NCI-H510A treated with DMSO at 0.1 percent for 48 hours (cell line): ENCODE data around the gene HNRNPA3.
"Not testable (repeated sequence)": the region's sequence is repeated elsewhere in the genome, so short reads cannot be mapped to it uniquely, and the experiment has no call there.

Experiments used
- DNase-seq: peaks from one replicate; lab custom pipeline; 2025; lab: John Stamatoyannopoulos, UW

Gene HNRNPA3

DNA sequence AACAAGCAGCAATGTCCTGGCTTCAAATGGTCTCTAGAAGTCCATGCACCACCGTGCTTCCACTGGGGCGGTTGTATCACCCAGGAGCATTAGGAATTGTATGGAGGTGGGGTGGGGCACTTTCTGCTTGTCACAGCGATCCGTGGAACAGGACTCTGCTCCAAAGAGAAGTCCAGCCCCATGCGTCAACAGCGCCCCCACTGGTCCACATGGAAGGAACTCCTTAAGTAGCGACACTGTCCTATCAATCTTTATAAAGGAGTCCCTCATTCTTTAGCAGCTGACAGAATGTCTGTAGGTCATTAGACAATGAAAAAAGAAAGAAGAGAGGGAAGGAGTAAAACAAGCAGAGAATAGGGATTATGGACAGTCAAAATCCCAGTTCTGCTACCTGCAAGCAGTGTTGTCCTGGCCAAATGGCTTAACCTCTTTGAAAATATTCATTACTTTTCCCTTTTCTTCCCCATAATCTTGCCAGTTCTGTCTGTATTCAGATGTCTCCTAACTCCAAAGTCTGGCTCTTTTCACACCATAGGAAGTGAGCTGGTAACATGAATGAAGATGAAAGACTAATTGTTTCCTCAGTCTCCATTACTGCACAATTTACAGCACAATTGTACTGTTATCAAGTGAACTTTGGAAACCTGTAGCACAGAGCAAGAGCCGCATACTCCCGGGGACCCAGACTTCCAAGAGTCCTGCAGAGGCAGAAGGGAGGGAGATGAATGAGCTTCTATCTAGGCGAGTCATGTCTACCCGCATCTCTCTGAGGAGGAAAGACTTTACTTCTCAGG lies 42.0 kb downstream of the HNRNPA3 start:
- DNase-seq: no peak

DNA sequence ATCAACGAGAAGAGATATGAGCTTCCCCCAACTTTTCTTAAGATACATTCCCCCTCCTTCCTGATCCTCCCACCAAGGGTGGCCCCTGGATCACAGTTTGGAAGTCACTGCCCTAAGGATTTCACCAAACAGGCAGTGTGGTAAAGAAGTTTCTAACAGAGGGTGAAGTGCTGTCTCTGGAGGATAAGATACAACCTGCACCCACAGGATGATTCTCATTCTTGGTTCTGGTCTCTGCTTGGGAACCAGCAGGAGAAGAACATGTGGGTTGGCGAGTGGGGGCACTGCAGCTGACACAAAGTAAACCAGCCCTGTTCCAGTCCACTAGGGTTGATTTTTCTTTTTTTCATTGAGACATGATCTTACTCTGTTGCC lies 42.6 kb downstream of the HNRNPA3 start:
- DNase-seq: no peak

DNA sequence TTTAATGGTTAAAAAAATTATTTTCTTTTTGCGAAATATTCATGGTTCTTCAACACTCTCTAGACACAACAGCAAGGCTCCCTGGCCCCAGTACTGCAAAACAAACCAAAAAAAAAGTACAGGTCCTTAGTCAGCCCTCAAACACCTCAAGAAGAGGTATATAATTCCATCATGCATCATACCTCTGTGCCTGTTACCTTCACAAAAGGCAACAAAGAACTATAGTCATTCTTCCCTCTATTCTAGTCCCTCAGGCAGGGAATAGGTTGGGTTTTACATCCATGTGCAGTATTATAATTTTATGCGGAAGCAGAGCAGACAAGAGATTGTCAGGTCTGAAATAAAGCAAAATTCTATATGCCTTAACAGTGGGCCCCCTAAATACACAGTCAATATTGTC lies 43.4 kb downstream of the HNRNPA3 start:
- no peak for DNase-seq

DNA sequence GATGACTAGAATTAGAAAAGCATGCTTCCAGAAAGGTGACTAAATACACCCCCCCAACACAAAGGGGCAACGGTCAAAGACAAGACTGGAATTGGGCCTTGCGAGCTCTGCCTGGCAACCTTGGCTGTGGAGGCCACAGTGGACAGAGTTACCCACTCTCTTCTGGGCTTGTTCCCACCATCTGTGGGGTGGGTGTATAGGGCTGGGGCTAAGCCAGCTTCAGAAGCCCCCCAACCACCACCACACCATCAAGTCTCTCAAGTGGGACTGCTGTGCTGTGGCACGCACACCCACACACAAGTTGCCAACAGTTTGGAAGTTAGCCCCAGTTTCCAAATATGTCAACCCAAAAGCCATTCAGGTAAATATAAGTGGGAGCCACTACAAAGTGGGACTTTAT lies 44.1 kb downstream of the HNRNPA3 start:
- DNase-seq: no peak

DNA sequence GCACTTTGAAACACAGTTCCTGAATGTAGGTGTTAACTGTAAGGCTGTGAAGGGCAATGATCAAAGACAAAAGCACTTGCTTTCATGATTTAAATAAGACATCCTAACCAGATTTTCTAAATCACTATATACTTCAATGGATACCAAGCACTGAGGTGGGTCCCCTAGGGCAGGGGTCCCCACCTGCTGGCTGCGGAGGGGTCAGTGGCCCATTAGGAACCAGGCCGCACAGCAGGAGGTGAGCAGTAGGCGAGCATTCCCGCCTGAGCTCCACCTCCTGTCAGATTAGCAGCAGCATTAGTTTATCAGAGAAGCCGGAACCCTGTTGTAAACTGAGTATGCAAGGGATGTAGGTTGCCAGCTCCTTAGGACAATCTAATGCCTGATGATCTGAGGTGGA lies 44.9 kb downstream of the HNRNPA3 start:
- DNase-seq: no peak

DNA sequence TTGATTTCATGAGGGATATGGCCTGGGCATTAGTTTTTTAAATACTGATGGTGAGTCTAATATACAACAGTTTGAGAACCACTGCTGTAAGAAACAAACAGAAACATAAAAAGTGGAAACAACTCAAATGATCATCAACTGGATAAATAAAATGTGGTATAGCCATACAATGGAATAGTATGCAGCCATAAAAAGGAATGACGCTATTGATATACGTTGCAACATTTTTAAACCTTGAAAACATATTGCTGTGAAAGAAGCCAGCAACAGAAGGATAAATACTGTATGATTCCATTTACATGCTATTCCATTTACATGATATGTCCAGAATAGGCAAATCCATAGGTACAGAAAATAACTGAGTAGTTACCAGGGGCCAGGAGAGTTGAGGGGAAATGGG lies 45.5 kb downstream of the HNRNPA3 start:
- DNase-seq: no peak

DNA sequence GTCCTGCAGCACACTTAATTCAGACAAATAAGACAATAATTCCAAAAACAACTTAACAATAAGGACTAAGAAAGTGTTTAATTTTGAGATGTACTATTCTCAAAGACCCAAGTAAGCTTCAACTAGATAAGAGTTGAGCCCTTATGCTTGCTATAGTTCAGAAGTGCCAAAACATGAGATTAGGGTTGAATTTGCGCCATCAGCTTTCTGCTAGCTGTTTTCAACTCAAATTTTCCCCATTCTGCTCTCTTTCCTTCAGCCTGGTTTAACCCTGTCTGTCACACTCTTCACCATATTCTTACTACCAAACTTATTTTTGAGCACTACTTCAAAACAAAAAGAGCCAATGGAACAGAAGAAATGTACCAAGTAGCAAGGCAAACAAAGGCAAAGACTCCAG lies 47.8 kb downstream of the HNRNPA3 start:
- DNase-seq: no peak

DNA sequence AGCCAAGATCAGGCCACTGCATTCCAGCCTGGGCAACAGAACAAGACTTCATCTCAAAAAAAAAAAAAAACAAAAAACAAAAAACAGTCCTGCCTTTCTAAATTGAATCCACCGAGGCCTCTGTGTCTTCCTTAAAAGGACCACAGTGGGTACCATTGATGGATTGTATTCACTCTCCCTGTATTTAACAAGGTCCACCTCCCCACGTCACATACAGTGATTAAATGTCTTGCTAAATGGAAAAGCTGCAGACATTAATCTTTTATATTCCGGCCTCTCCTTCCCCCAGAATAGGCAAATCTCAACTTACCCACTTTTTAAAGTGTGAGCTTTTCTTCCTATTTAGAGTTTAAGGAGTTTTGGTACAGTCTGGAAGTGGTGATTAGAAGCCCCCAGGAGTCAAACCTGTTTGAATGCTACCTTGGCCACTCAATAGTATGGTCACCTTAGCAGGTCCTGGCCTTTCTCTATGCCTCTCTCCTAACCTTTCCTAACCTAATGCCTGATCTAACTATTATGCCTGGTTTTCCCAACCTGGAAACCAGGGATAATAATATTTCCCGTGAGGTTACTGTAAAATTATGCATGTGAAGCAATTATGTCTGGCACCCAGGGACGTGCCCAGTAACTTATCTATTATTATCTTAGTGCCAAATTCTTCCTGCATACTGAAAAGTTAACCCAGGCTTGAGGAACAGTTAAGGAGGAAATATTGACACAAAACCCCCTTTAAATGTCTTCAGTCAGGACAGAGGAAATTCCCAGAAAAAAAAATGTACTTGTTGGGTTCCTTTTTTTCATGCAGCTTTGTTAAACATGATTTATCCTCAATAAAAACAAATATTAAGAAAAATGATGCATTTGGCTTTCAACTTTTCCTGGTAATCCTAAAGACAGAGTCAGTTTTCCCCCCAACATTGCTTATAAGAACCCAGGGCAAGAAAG lies 48.8 kb downstream of the HNRNPA3 start:
- DNase-seq: no peak

DNA sequence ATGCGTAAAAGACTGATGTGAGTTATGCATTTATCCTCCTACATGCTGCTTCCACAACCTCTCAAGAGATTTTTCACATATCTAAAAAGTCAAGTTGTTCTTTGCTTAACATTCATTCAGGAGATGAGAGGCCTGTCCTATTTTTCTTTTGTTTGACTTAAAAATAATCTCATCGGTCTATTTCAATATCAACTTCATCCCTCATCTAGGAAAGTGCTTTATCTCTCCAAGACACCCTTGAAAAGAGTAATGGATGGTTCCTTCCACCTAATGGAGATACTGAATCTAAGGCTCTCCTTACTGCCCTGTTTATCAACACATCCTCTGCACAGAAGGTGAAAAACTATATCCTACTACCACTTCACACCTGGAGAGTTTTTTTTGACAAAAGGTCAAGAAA lies 49.5 kb downstream of the HNRNPA3 start:
- DNase-seq: no peak

DNA sequence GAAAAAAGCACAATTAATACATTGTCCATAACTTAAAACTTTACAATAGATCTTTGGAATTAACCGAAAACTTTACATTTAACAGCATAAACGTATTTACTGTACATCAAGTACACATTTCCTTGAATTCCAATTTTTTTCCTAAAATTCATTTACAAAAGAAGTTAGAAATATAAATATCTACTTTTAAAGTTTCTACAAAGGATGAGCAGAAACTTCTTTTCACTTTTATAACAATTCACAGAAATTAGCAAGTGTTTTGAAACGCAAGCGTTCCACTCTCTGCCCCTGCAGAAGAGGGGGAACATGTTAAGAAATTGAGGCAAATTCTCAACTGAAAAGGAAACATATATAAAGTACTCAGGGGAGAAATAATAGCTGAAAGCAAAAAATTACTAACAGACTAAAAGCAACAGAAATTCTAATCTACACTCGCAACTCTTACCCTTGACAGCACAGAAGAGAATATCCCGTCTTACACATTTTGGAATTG lies 50.4 kb downstream of the HNRNPA3 start:
- DNase-seq: no peak

DNA sequence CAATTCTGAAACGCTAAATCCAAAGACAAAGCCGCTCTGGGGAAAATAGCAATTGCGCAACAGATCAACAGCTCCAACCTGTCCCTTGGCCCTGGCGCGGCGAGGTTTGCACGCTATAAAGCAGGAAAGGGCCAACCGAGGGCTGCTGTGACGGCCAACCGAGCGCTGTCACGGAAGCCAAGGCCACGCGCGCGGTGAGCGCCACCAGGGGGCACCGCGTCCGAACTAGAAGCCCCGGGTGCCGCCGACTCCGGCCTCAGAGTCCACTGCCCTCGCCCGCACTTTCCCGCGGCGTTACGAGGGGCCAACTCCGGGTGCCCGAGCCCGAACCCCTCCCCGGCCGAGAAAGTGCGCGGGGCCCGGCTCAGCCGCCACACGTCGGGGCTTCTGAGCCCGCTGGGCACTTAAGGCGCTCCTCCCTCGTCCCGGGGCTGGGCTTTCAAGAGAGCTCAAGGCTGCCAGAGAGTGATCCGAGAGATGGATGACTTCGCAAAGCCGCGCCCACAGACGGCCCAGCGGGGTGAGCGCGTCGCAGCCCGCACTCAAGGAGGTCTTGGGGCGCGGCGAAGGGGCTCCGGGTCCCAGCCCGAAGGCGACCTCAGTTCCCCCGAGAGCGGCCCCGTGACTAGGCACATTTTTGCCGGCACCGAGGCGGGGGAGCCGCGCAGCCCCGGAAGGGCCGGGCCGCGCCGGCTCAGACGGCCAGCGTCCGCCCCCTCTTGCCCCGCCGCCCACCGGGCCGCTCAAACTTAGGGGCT lies 51.0 kb downstream of the HNRNPA3 start:
- DNase-seq: peak; percentile 99

DNA sequence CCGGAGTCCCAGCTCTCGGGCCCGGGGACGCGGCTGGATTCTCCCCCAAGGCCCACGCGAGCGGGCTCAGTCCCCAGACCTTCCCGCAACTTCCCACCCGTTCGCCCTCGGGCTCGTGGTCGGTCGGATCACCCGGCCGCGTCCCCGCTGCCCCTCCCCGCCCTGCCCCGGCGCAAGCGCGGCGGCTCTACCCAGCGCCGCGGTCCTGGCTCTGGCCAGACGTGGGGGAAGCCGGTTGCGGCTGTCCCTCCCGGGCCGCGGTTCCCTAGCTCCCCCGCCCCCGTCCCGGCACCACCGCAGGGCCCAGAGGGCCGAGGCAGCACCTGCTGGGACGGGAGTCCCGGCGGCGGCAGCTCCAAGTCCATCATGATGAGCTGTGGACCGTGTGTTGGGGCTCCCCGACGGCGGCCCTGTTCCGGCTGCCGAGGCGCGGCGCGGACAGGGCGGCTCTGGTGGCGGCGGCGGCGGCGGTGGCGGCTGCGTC lies 51.7 kb downstream of the HNRNPA3 start:
- no peak for DNase-seq

DNA sequence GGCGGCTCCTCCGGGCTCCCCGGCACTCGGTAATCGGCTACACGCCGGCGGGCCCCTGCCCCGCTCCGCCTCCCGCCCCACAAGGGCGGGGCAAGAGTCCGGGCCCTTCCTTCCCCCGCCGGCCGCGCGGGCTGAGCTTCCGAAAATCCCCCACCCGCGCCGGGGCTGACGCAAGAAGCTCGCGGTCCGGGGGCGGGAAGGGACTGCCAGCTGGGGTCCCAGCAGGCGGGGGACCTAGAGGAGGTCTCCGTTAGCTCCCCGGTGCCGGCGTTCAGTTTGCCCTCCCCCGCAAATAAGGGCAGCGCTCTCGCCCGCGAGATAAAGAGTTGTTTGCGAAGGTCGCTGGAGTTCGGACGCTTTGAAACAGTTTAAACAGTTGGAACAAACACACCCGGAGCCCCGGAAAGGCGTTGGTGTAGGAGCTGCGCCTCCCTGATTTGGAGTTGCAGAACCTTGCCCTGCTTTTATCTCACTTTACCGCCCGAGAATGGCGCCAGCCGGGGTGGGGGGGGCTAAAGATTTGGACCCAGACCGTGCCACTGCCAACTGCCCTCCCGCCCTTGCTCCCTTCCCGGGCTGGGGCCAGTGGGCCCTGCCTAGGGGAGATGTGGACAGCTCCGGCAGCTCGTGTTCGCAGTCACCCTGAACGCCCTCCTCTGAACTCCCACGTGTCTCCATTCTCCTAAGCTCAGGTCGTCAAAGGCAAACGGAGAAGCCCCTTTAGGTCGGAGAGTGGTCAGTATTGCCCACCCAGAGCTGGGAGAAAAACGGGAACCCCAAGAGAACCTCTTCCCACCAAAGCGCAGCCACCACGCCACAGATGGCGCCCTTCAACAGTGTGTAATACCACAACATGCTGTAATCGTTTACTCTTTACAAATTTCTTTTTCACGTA lies 52.3 kb downstream of the HNRNPA3 start, which contains the start of gene NFE2L2:
TSS of gene NFE2L2 (minus strand) at position 35 of the 895 bp plus-strand sequence. CDS start 151 bp downstream, outside the sequence.
- peak; percentile 95 for DNase-seq

DNA sequence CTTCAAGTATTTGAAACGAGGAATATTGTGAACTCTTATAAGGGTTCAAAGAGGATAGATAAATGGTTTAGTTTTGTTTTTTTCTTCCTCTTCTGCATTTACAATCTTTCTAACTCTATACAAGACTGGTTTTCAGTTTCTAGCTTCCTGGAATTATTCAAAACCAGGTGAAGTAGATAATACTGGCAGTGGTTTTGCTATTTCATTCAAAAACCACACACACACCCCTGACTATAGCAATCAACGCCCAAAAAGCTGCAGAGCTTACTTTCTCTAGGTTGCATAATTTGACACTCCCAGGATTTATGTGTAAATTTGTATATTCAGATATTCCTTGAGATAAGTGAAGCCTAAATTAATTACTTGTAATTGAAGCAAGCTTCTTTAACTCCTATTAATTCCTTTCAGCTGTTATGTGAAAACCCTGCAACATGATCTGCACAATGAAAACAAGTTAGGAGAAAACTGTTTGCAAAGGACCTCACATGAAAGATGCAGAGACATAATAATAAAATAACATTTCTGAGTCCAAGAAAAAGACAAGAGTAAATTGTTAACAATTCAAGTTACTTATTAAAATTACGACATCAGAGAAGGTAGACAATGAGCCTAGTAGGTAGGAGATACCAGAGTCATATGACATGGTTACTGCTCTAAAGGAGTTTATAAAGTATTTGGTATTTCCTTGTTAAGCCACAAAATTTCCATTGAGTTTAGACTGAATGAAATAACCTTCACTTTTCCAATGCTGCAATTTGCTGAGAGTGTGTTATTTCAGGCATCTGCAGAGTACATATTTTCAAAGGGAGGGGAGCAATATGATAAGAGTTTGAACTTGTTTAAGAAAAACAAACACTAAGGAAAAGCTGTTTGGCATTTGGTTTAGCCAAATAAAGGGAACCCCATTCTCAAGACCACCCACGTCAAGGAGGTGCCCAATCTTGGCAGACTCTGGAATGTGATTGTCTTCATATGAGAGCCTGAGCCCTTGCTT lies 53.5 kb downstream of the HNRNPA3 start:
- DNase-seq: no peak

DNA sequence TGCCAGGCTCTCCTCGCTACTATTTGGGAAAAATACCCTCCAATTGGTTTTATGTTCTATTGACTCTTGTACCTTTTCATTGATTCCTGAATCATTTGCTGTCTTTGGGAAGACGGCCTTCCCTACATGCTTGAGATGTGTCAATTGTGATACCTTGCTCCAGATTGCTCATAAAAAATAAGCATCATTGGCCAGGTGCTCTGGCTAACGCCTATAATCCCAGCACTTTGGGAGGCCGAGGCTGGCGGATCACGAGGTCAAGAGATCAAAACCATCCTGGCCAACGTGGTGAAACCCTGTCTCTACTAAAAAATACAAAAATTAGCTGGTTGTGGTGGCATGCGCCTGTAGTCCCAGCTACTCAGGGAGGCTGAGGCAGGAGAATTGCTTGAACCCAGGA lies 54.4 kb downstream of the HNRNPA3 start:
- not testable (repeated sequence) for DNase-seq

DNA sequence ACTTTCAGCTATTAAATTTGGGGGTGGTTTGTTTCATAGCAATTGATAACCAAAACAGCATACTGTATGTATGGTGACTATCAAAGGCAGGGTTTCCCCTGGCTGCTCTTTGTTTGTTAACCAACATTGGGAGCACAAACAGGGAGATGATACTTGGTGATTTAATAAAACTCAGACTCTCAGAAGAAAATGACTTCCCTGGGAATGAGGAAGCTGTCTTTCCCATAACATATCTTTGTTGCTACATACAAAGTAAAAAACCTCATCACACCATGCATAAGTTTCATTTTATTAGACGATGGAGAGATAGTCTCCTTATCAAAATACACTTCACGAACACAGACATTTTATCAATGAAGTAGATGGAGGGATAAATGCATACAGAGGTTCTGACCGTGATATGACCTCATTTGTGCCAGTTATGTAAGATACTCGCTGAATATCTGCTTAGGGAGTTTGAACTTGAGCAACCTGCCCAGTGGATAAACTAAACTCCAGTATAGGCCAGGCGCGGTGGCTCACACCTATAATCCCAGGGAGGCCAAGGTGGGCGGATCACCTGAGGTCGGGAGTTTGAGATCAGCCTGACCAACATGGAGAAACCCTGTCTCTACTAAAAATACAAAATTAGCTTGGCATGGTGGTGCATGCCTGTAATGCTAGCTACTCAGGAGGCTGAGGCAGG lies 55.7 kb downstream of the HNRNPA3 start:
- no peak for DNase-seq

DNA sequence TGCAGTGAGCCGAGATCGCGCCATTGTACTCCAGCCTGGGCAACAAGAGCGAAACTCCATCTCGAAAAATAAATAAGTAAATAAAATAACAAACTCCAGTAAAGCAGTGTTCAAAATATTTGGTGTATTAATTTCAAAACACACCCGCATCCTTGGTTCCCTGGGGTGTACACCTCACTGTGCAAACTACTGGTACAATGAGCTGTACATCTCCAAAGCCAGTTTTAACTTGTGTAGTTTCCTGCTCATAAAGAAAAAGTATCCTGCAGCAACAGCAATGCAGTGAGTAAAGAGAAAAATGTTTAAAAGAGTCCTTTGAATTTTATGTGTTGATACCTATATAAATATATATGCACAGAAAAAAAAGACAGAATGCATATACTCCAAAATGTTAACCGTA lies 56.3 kb downstream of the HNRNPA3 start:
- no peak for DNase-seq

DNA sequence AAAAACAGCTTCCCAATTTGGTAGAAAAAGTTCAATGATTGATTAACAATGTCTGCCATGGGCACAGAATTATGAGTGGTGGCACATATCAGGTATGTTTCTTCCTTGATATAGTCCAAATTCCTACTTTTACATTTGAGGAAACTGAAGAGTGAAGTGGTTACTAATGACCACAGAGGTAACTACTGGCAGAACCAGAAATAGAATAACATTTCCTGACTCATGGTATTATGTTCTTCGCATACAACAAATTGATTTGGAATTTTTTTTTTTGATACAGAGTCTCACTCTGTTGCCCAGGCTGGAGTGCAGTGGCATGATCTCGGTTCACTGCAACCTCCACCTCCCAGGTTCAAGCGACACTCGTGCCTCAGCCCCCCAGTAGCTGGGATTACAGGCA lies 57.9 kb downstream of the HNRNPA3 start:
- DNase-seq: no peak
